ENCODE results near the gene DAND5. TPM values are rescaled to one million over a fixed set of nuclear protein-coding genes. Genes with fewer than 3 reads are reported as not detected.

DAND5 gene
- total and polyA plus RNA-seq, 9 of the 15 experiments (the other 6 are each of a cell fraction or from before 2014, with no cell fraction given) = 0.22 to 0.83 (median 0.60) TPM

GRCh38 chr19:12991296-12991695 is 21.9 kb downstream of the DAND5 start:
- ChIA-PET POLR2A (no interaction called here), CTCF (ENCODE audit: low intra/inter-chr PET ratio) (no interaction called here)
- Histone ChIP-seq H3K4me1 (replicated peaks in 1 of 2; ENCODE audit: control insufficient read depth in 2 of 2, insufficient read depth in 2 of 2, low read length in 2 of 2) (peaks cover 8 to 38% of the 10 kb centered on the region in 2 experiments; a peak in 4 of 5 replicates), H3K27me3 (ENCODE audit: control insufficient read depth in 2 of 2, insufficient read depth in 2 of 2, low read length in 2 of 2) (no peaks in the 10 kb centered on the region; a peak in 1 of 5 replicates), H2AFZ (ENCODE audit: low read depth, low read length) (no peak overlapping the region), H3K4me3 (no peak overlapping the region), H3K36me3 (ENCODE audit: control insufficient read depth, insufficient read depth, low read length) (no peaks in the 10 kb centered on the region), H4K20me1 (replicated peaks; ENCODE audit: control insufficient read depth, insufficient read depth, low read length) (no peaks in the 10 kb centered on the region), H3K9me3 (replicated peaks; ENCODE audit: control insufficient read depth, insufficient read depth, low read depth, low read length) (no peaks in the 10 kb centered on the region), H3K27ac (ENCODE audit: extremely low read depth, low read depth, low read length) (no peak overlapping the region; the same call in 2 of the 3 replicates), H3K9me1 (ENCODE audit: control insufficient read depth, insufficient read depth, low read length) (no peaks in the 10 kb centered on the region), H3K9ac (ENCODE audit: insufficient read depth in 1 of 2, low read depth in 2 of 2, low read length in 2 of 2) (0 out of 4 replicates have a peak overlapping the region, but pooled peaks of 1 of the 2 experiments have one; percentile 7), H3K79me2 (ENCODE audit: control insufficient read depth, insufficient read depth, low read length) (peaks cover 11% of the 10 kb centered on the region), H3K4me2 (ENCODE audit: insufficient read depth, low read length) (no peak overlapping the region)
- BruUV-seq (replicated peaks) = no TSS peak
- ATAC-seq (no peak), DNase-seq (ENCODE audit: extremely low read depth in 1 of 4, low spot score in 3 of 4) (no peak), FAIRE-seq (no peak)
- in situ Hi-C loops (cut with MboI) = no loop called here
- intact Hi-C loops (cut with micrococcal nuclease) = no loop called here
- 83% methylated on average over 5 of the region's 5 CpGs for WGBS (ENCODE audit: insufficient coverage, low coverage, missing lambda C conversion rate)
- TF ChIP-seq CHD7 (IDR thresholded peaks at IDR 0.05; ENCODE audit: low read depth, low read length) = no peak
- peak; percentile 12; the same call in 1 of the 2 replicates for TF ChIP-seq TFE3 (CRISPR knock-in tag; IDR thresholded peaks at IDR 0.05)
- no peak for TF ChIP-seq BCL6 (CRISPR knock-in tag; IDR thresholded peaks at IDR 0.05)
- TF ChIP-seq GATAD2A (IDR thresholded peaks at IDR 0.05) = 0 out of 2 replicates have a peak, but pooled peaks have one; percentile 28
- 0 out of 2 replicates have a peak, but pooled peaks have one; percentile 11 for TF ChIP-seq ZBTB33 (CRISPR knock-in tag; IDR thresholded peaks at IDR 0.05)

Data from K562 (cell line).